GM20000 (cell line): ENCODE measurements around the gene DGCR2.

Source experiments
- DNase-seq: peaks from one replicate; pipeline ENCODE4 v3.0.0; 2012; ENCODE audit warnings: low spot score
- TF ChIP-seq, protein P1 (sequence below): IDR thresholded peaks from 2 replicates; pipeline ENCODE4 v1.5.1; 2012; ENCODE audit warnings: mild to moderate bottlenecking, control low read depth; ENCODE audit errors: extremely low read depth, missing control alignments

DGCR2 gene

DNA sequence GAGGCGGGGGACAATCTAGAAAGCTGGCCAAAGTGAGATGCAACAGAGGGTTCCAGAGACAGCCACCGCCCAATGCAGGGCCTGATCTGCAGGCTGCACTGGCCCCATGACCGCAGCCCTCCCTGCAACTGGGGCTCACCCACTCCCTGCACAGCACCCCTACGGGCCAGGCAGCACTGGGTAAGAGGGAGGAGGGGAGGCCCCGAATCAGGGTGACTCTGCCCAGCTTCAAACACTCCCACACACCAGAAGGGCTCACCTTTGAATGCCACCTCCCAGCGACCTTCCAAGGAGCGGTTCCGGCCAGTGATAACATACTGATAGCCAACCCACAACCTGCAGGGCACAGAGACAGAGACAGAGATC lies 59.3 kb downstream of the DGCR2 start:
- TF ChIP-seq, protein P1, sequence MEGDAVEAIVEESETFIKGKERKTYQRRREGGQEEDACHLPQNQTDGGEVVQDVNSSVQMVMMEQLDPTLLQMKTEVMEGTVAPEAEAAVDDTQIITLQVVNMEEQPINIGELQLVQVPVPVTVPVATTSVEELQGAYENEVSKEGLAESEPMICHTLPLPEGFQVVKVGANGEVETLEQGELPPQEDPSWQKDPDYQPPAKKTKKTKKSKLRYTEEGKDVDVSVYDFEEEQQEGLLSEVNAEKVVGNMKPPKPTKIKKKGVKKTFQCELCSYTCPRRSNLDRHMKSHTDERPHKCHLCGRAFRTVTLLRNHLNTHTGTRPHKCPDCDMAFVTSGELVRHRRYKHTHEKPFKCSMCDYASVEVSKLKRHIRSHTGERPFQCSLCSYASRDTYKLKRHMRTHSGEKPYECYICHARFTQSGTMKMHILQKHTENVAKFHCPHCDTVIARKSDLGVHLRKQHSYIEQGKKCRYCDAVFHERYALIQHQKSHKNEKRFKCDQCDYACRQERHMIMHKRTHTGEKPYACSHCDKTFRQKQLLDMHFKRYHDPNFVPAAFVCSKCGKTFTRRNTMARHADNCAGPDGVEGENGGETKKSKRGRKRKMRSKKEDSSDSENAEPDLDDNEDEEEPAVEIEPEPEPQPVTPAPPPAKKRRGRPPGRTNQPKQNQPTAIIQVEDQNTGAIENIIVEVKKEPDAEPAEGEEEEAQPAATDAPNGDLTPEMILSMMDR = no peak
- DNase-seq = no peak

DNA sequence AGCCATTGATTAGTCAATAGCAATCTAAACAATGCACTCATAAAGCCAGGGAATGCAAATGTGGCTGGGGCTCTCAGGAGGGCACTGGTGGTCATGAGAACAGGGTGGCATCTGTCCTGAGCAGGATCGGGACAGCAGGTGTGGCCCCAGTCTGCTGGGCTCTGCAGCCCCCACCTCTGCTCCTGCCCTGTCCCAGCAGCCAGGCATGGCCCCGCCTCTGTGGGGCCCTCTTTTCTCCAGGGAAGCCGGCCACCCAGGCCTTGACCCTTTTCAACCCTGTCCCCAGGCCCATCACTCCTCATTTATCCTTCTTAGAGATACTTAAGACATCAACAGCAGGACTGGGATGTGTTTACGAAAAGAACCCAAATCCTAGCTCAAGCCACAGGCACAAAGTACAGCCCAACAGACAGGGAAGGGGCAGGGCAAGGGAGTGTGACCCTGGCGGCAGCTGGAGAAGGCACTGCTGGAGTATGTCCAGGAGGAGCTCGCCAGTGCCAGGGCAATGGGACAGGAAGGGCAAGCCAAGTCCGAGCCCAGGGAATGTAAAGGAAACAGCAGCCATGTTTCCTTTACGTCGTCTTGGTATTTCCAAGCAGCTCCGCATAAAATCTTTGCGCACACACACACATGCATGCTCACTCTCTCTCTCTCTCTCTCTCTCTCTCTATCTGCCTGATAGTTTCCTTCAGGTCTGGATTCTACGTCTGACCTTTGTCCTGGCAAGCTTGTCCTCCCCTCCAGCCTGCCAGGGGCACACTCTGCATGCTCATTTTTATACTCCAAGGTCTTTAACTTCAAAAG lies 59.9 kb downstream of the DGCR2 start:
- no peak for DNase-seq
- TF ChIP-seq, protein P1 = no peak

DNA sequence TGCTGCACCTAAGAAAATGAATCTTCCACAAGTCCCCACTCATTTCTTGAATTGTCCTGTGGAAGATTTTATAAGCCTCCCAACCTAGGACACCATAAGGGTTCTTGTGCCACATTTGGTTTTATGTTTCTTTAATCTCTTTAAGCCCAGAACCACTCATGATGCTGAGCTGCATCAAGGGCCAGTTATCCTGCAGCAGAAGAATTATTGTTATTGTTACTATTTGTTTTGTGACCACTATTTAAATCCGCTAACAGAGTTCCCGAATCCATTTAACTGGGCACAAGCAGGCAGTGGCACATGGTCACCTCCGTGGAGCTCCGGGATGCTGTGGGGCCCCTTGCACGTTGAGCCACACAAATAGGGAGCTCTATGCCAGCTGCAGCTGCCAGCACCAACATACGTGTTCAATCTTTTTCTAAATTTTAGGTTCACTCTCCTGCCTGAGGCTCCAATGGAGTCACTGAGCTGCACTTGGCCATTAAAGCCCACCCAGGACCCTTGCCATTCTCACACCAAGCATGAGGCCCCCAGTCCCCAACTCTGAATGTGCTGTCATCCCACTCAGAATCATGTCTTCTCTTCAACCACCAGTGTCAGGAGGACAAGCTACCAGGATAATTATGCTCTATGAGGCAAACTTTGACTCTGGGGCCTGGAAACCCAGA lies 60.6 kb downstream of the DGCR2 start:
- no peak for DNase-seq
- TF ChIP-seq, protein P1 = no peak

DNA sequence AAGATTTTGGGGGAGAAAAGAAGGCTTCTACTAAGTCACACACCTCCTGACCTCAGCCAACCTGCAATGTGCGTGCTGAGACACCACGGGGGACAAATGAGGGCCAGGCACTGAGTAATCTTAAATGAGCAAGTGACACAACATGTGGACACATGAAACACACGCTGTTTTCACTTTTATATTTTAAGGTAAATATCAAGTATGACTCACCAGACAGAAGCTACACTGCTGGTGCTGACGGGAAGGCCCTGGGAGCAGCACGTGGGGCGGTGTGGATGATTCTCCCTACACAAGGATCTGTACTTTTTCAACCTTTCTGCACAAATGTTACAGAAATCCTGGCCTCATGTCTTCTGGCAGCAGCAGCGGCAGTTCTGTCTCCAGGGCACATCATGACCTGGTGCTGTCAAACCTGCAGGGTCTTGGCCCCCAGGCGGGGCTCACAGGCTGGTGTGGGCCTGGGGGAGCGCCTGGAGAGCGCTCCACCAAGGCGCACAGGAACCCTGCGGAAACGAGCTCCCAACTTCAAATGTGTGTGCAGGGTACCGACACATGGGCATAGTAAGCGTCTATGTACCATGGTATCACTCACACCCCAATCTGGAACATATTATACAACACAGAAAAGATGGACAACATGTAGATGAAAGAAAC lies 61.7 kb downstream of the DGCR2 start:
- TF ChIP-seq, protein P1 = no peak
- no peak for DNase-seq

DNA sequence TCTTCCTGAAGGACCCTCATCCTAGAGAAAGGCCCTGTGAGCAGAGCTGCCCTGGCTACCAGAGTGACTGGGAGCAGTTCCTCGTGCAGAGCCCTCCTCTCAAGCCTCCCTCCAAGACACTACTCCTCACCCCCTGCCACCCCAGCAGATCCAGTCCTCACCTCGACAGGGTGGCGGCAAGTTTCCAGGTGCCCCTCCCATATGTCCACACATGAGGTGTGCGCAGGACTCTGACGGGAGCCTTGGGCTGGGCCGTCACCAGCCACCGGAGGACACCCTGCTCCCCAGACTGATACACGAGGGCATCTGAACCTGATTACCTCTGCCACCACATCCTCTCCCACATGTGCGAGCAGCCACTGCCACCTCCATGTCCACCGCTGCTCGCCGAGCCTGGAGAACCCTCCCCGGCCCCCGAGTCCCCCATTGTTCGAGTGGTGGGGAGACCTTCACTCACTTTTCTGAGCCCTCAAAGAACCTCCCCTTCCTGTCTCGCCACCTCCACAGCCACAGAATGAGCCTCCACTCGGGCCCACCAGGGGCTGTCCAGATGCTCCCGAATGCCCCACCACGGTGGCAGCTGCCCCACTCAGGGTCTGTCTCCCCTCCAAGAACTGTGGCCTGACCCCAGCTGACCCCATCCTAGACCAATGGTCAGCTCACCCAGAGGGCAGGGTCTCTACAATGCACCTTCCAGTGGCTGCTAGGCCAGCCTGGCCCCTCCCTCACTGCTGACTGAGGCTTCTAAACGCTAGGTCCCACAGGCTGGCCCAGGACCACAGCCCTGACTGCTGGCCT lies 62.5 kb downstream of the DGCR2 start:
- no peak for DNase-seq
- TF ChIP-seq, protein P1 = no peak

DNA sequence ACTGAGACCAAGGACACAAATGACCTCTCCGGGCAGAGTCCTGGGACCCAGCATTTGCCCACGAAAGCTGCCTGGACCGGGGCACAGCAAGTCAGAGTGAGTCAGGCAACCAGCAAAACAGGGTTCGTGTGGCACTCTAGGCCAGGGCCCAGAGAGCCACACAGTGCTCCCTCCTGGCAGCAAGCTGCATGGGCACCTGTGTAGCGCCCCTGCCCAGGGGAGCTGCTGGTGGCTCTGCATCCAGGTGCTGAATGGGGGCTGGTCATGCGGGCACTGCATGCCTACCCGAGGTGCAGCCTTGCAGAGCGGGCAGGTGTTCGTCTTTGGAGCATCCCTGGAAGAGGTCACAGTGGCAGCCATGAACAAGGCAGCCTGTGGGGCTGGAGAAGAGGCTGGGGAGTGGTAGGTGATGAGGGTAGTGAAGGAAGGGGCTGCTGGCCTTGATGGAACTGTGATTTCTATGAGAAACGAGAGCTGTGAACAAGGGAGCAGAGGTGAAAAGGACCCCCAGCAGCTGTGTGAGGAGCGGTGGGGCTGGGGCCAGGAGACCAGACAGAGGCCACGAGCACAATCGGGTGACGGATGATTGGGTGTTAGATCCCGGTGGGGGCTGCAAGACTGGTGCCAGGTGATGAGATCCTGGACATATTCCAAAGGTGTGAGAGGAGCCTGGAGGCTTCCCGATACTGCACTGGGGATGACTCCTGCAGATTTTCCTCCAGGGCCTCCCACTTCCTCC lies 63.3 kb downstream of the DGCR2 start:
- TF ChIP-seq, protein P1 = no peak
- DNase-seq = no peak
